Naive B cell (primary cell): ENCODE results near the gene ARRB1. TPM values are rescaled to one million over a fixed set of nuclear protein-coding genes. Genes with fewer than 3 reads are reported as not detected.

Experiments
- ATAC-seq, 2 donors: fragments of 150-1000 bp; cut with Tn5 transposase; 2 replicates each; pipeline ENCODE4 v1.10.0; 2021; ENCODE audit warnings: low read depth in 2 of 2, mild to moderate bottlenecking in 2 of 2, moderate library complexity in 2 of 2
- DNase-seq: peaks from one replicate; pipeline ENCODE4 v3.0.0; 2022
- H3K27ac Mint-ChIP-seq, 6 donors: one replicate each; pipeline ENCODE4 v1.8.0; 2020 to 2022; ENCODE audit warnings: mild to moderate bottlenecking in 6 of 6, mixed read lengths in 6 of 6, moderate library complexity in 5 of 6, inconsistent platforms in 2 of 6
- H3K27me3 Mint-ChIP-seq, 3 donors: one replicate each; pipeline ENCODE4 v1.8.0; 2021 to 2022; ENCODE audit warnings: mixed read lengths in 3 of 3, mild to moderate bottlenecking in 1 of 3
- H3K36me3 Mint-ChIP-seq, 2 donors: one replicate each; pipeline ENCODE4 v1.8.0; 2020 to 2022; ENCODE audit warnings: mixed read lengths in 2 of 2, inconsistent platforms in 1 of 2, mild to moderate bottlenecking in 1 of 2
- H3K4me1 Mint-ChIP-seq, 3 donors: one replicate each; pipeline ENCODE4 v1.8.0; 2020 to 2022; ENCODE audit warnings: mixed read lengths in 3 of 3, inconsistent platforms in 1 of 3, mild to moderate bottlenecking in 1 of 3, moderate library complexity in 1 of 3
- H3K4me3 Mint-ChIP-seq, 8 donors: one replicate each; pipeline ENCODE4 v1.8.0; 2020 to 2022; ENCODE audit warnings: mild to moderate bottlenecking in 8 of 8, mixed read lengths in 8 of 8, moderate library complexity in 8 of 8, inconsistent platforms in 2 of 8
- H3K9me3 Mint-ChIP-seq, 7 donors: one replicate each; pipeline ENCODE4 v1.8.0; 2020 to 2022; ENCODE audit warnings: mixed read lengths in 7 of 7, mild to moderate bottlenecking in 5 of 7, inconsistent platforms in 2 of 7, moderate library complexity in 1 of 7
- polyA plus RNA-seq, 6 donors: library from polyadenylated mRNA; unstranded; fragments of 300-500 nt; fragmentation: Illumina TruSeq; gene quantifications; one replicate each; pipeline ENCODE4 v1.2.3, GENCODE V29; 2021; ENCODE audit warnings: low read depth in 6 of 6

ARRB1 gene
- polyA plus RNA-seq, 6 donors from 2014 or later: 0.42 to 1.2 (median 0.61) TPM; not detected in 1

DNA sequence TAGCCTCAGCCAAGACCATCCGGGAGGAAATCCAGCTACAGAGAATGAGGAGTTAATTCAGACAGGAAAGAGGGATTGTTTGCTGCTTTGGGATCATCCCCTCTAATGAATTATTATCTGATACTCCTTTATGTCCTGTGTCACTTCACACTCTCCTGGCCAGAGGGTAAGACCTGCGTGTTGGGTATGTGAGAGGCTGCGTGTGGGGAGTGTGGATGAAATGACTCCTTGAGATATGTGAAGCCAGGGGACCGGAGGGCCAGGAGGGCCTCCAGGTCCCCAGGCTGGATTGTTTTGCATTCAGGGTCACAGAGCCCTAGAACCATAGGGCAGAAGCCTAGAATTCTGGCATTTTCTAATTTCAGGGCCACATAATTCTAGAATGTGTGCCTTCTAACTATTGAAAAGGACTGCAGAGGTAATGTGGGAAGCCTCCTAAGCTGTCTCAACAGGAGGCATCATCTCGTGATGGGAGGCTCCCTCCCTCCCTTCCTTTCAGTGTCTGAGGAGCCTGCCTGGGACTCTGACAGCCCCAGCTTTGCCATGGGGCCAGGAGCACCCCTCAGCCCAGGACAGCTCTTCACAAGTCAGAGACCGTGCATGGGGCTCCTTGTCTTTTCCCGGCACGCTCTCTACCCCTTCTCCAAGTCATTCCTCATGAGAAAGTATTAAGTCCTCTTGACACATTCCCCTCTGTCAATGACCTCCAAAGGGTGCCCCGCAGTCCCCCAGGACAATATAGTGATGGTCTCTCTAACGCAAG lies 107.2 kb downstream of the ARRB1 start:
- ATAC-seq (no peak), DNase-seq (no peak)
- Mint-ChIP-seq H3K9me3 (no peaks in the 10 kb centered on the region), H3K4me1 (peaks cover 13 to 18% (median 15%) of the 10 kb centered on the region in 3 donors), H3K4me3 (peak overlapping the region in 3 of 8 donors; percentile 10 to 30 (median 15)), H3K27ac (no peak overlapping the region), H3K27me3 (peaks cover 43 to 85% (median 48%) of the 10 kb centered on the region in 3 donors), H3K36me3 (no peaks in the 10 kb centered on the region)

DNA sequence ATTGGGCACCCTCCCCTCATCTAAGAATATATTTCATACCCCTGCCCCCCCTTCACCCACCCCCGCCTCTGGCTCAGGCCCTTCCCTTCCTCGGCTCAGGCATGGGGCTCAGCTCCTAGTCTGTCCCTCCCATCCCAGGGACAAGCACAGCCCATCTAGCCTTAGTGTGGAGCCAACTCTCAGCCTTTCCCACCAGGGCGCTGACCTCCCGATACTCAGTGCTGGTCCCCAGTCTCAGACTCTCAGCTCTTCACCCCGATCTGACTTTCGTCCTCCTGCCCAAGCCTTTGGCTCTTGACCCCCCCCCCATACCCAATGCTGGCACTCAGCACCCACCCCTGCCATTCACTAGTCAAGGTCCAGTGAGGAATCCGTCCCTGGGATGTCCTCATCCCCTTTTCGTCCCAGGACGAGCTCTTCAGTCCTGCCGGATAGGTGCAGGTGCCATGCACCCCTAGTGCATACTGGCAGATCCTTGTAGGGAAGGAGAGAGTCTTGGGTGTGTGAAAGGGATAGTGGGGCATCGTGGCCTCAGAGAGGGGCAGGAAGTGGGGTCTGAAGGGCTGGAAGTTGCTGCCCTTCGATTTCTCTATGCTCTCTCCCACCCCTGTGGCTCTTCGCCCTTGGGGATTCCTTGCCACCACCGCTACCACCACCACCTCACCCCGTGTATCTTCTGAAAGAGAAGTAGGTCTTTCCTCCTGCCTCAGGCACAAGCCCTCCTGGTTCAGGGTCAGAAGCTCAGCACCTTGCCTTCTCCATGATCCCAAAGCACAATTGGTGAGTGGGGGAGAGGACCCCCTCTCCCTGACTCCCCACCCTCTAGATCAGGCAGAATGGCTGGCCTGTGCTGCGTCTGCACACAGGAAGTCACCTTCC lies 108.5 kb downstream of the ARRB1 start:
- H3K27ac Mint-ChIP-seq: peak overlapping the region in 1 of 6 donors; percentile 61
- H3K36me3 Mint-ChIP-seq: no peaks in the 10 kb centered on the region
- H3K4me3 Mint-ChIP-seq: peak overlapping the region; percentile 61 to 86 (median 80)
- no peaks in the 10 kb centered on the region for H3K9me3 Mint-ChIP-seq
- peaks cover 9 to 13% (median 13%) of the 10 kb centered on the region in 3 donors for H3K4me1 Mint-ChIP-seq
- peaks cover 42 to 86% (median 55%) of the 10 kb centered on the region in 3 donors for H3K27me3 Mint-ChIP-seq
- no peak for DNase-seq
- no peak for ATAC-seq

DNA sequence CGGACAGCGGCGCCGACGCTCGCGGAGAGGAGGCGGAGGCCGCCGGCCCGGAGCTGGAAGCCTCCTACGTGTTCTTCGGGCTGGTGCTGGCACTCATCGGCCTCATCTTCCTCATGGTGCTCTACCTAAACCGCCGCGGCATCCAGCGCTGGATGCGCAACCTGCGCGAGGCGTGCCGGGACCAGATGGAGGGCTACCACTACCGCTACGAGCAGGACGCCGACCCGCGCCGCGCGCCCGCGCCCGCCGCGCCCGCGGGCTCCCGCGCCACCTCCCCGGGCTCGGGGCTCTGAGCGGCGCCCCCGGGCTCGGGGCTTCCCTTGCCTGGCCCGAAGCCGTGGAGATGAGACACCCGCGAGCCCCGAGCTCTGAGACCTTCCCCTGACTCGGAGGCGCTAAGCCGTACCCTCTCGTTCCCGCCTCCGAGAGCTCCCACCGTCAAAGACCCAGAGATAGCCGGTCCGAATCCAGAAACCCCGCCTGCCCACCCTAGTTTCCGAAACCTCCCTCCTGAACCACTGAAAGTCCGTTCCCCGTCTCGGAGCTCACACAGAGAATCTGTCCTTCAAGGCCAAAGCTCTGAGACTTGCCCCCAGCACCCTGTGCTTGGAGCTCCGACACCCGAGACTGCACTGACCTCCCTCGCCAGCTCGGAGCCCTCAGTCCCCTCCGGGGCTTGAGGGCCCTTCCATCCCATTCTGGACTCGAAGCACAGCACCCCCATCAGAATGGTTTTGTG lies 109.4 kb downstream of the ARRB1 start:
- ATAC-seq: peak; percentile 36 to 50
- H3K9me3 Mint-ChIP-seq: no peaks in the 10 kb centered on the region
- no peak for DNase-seq
- peaks cover 46 to 86% (median 64%) of the 10 kb centered on the region in 3 donors for H3K27me3 Mint-ChIP-seq
- peak overlapping the region; percentile 77 to 86 (median 82) for H3K4me3 Mint-ChIP-seq
- H3K27ac Mint-ChIP-seq: peak overlapping the region in 1 of 6 donors; percentile 66
- peaks cover 9 to 13% (median 13%) of the 10 kb centered on the region in 3 donors for H3K4me1 Mint-ChIP-seq
- H3K36me3 Mint-ChIP-seq: no peaks in the 10 kb centered on the region

DNA sequence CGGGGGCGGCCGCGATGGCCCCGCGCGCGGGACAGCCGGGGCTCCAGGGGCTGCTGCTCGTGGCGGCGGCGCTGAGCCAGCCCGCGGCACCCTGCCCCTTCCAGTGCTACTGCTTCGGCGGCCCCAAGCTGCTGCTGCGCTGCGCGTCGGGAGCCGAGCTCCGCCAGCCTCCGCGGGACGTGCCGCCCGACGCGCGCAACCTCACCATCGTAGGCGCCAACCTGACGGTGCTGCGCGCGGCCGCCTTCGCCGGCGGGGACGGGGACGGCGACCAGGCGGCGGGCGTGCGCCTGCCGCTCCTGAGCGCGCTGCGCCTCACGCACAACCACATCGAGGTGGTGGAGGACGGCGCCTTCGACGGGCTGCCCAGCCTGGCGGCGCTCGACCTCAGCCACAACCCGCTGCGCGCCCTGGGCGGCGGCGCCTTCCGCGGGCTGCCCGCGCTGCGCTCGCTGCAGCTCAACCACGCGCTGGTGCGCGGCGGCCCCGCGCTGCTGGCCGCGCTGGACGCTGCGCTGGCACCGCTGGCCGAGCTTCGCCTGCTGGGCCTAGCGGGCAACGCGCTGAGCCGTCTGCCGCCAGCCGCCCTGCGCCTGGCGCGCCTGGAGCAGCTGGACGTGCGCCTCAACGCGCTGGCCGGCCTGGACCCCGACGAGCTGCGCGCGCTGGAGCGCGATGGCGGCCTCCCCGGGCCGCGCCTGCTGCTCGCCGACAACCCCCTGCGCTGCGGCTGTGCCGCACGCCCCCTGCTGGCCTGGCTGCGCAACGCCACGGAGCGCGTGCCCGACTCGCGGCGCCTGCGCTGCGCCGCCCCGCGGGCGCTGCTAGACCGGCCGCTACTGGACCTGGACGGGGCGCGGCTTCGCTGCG lies 110.2 kb downstream of the ARRB1 start:
- no peaks in the 10 kb centered on the region for H3K9me3 Mint-ChIP-seq
- no peak overlapping the region for H3K27ac Mint-ChIP-seq
- H3K27me3 Mint-ChIP-seq: peaks cover 51 to 86% (median 70%) of the 10 kb centered on the region in 3 donors
- no peaks in the 10 kb centered on the region for H3K36me3 Mint-ChIP-seq
- H3K4me1 Mint-ChIP-seq: peaks cover 9 to 13% (median 13%) of the 10 kb centered on the region in 3 donors
- DNase-seq (peak; percentile 78), ATAC-seq (peak; percentile 89 to 91)
- H3K4me3 Mint-ChIP-seq: peak overlapping the region in 7 of 8 donors; percentile 41 to 81 (median 72)

DNA sequence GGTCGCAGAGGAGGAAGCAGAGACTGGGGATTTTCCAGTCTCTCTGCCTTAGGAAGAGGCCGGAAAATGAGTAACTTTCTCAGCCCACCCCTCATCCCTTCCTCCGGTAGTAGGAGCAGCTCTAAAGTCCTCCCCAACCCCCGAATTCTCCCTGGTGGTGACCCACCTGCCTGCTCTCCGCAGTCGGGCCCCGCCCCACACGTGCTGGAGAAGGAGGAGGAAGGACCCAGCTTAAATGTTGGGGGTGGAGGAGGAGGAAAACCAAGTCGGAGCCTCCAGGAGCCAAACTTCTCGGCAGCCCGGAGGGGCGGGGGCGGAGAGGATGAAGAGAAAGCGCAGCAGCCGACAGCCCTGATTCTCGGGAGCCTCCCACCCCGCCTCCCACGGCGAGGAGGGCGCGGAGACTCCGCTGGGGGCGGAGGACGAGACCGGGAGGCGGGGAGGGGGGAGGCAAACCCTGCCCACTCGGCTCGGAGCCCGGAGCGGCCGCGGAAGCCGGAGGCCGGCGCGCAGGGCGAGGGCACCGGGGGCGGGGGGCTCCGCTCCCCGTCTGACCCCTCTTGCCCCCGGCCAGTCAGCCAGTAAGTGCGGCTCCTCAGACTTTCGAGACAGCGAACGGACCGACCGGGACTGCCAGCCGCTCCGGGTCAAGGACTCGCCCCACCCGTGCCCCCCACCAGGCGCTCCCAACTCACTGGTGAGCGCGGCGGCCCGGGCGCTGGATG lies 111.0 kb downstream of the ARRB1 start, which contains the start of gene TPBGL:
Gene TPBGL (plus strand): TSS at position 464 of the 725 bp plus-strand sequence. CDS start 276 bp downstream, outside the sequence.
- DNase-seq (no peak), ATAC-seq (no peak)
- Mint-ChIP-seq H3K9me3 (no peaks in the 10 kb centered on the region), H3K4me1 (peaks cover 9 to 13% (median 13%) of the 10 kb centered on the region in 3 donors), H3K36me3 (no peaks in the 10 kb centered on the region), H3K4me3 (peak within 1 kb of the TSS; percentile 70 to 90 (median 78)), H3K27me3 (peaks cover 56 to 86% (median 70%) of the 10 kb centered on the region in 3 donors), H3K27ac (peak within 1 kb of the TSS in 2 of 6 donors; percentile 42 to 49)

DNA sequence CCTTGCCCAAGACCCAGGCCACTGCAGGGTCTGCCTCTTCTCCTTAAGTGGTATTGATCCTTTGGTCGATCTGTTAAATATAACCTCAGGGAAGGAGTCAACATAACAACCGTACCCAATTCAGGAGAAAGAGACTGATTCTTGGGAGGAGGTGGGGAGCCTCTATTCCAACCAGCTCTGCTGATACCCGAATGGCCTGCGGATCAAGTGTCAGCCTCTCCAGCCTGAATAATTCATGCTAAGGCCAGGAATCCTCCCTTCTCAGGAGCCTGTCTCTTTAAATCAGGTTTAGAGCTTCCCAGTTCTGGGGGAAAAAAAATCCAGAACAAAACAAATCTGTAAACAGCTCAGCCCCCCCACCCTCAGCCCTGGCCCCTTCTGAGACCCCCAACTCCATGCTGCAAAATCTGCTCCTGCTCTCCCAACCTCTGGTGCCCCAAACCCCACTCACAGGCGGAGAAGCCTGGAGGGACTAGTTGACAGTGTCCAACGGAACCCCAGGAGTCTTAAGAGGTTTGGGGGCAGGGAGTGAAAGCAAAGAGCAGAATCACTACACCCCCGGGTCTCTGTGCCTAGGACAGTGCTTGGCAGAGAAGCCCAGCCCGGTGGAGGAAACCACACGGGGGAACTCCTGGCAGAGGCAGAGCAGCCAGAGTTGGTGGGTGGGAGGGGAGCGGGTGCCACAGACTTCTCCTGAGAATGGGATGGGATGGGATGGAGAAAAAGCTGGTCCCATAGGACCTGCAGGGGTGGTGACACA lies 111.8 kb downstream of the ARRB1 start:
- DNase-seq (no peak), ATAC-seq (no peak)
- H3K4me1 Mint-ChIP-seq: peaks cover 9 to 13% (median 13%) of the 10 kb centered on the region in 3 donors
- H3K27ac Mint-ChIP-seq: no peak overlapping the region
- no peaks in the 10 kb centered on the region for H3K36me3 Mint-ChIP-seq
- peaks cover 51 to 82% (median 71%) of the 10 kb centered on the region in 3 donors for H3K27me3 Mint-ChIP-seq
- H3K4me3 Mint-ChIP-seq: peak overlapping the region; percentile 70 to 90 (median 76)
- no peaks in the 10 kb centered on the region for H3K9me3 Mint-ChIP-seq

DNA sequence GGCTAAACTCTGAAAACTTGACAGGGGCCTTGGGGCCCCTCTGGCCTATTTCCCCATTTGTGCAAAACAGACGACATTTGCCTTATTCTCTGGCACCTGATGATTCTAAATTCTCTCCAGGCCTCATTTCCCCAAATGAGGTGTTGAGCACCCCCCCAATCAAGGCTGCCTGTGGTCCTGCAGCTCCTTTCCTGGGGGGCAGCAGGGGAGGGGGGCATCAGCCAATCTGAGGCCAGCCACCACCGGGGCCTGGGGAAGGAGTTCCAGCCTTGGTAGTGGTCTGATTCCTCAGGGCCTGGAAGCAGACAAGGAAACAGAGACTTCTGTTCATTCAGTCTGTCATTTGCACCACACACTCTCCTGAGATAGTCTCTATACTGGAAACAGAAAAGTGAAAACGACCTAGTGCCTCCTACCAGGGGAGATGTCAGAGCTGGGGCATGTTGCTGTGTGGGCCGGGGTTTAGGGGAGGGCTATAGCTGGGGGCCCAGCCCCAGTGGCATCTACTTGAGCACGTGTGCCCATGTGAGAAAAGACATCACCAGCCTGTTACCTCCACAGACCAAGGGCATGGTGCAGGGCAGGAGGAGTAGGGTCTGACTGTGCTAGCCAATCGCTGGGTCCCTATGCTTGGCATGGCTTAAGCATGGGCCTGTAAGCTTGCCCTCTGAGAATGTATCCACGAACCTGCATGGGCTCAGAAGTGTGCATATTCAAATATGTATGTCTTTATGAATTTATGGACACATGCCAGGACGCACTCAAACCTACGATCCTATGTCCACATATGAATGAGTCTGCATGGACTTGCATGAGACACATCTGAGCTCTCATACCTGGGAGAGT lies 112.6 kb downstream of the ARRB1 start:
- Mint-ChIP-seq H3K27me3 (peaks cover 52 to 82% (median 71%) of the 10 kb centered on the region in 3 donors), H3K9me3 (peaks cover 0 to 2% (median 0%) of the 10 kb centered on the region in 7 donors), H3K4me1 (peaks cover 9 to 13% (median 13%) of the 10 kb centered on the region in 3 donors), H3K27ac (no peak overlapping the region), H3K4me3 (peak overlapping the region in 4 of 8 donors; percentile 25 to 84 (median 54)), H3K36me3 (no peaks in the 10 kb centered on the region)
- no peak for DNase-seq
- ATAC-seq: no peak

DNA sequence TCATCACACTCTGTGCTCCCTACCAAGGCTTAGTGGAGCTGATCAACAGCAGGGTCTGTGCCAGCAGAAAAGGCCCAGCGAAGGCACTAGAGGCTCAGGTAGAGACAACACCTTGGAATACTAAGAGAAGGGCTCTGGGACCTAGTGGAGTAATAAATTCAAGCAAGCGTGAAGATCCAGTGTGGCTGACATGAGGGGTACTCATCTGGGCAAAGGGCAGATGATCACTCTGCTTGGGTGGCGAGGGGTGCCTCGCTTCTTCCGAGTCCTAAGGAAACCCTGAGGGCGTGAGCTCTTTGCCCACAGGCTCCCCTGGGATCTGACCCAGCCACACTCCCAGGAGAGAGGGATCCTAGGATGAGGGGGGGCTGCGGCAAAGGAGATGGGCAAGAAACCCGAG lies 114.4 kb downstream of the ARRB1 start:
- ATAC-seq (no peak), DNase-seq (no peak)
- Mint-ChIP-seq H3K4me1 (peaks cover 0 to 4% (median 0%) of the 10 kb centered on the region in 3 donors), H3K9me3 (peaks cover 0 to 5% (median 0%) of the 10 kb centered on the region in 7 donors), H3K27ac (peak overlapping the region in 1 of 6 donors; percentile 5), H3K36me3 (no peaks in the 10 kb centered on the region), H3K27me3 (peaks cover 49 to 79% (median 70%) of the 10 kb centered on the region in 3 donors), H3K4me3 (no peak overlapping the region)

DNA sequence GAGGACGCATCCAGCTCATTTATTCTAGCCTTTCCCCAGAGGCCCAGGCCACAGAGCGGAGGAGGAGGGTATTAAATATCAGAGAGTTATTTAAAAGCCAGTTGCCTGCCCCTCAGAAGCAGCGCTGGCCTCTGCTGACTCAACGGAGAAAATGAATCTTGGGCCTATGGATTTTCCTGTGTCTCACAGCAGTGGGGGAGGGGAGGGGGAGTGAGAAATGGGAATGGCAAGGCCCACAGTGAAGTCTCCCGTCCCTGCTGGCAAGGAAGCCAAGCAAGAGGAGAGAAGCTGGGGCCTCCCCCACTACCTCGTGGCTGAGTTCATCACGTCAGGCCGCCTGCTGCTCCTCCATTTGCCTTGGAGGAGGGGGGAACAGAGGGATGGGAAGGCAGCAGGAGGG lies 115.4 kb downstream of the ARRB1 start:
- H3K9me3 Mint-ChIP-seq: peaks cover 0 to 5% (median 2%) of the 10 kb centered on the region in 7 donors
- H3K27ac Mint-ChIP-seq: no peak overlapping the region
- H3K4me3 Mint-ChIP-seq: no peak overlapping the region
- peaks cover 0 to 6% of the 10 kb centered on the region in 2 donors for H3K36me3 Mint-ChIP-seq
- DNase-seq: no peak
- ATAC-seq: no peak
- H3K27me3 Mint-ChIP-seq: peaks cover 49 to 87% (median 78%) of the 10 kb centered on the region in 3 donors
- H3K4me1 Mint-ChIP-seq: peaks cover 0 to 4% (median 0%) of the 10 kb centered on the region in 3 donors

DNA sequence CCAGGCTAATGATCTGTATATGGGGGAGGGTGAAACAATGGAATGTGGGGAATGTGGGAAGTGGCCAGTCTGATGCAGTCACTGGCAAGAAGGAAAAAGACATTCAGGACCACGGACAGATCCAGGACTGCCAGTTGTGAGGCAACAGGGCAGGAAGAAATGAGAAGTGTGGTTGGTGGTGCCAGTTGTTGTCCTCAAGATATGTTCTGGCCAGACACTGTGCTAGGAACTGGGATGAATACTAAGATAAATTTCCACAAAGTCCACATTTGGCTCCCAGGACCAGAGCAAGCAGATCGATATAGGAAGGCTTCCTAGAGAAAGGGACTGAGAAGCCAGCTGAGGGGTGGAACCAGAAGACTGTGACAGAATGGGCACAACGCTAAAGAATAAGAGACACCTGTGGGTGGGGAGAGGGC lies 117.7 kb downstream of the ARRB1 start:
- peaks cover 0 to 5% (median 2%) of the 10 kb centered on the region in 7 donors for H3K9me3 Mint-ChIP-seq
- H3K4me3 Mint-ChIP-seq: peak overlapping the region in 1 of 8 donors; percentile 17
- no peak overlapping the region for H3K27ac Mint-ChIP-seq
- H3K36me3 Mint-ChIP-seq: peaks cover 0 to 14% of the 10 kb centered on the region in 2 donors
- no peaks in the 10 kb centered on the region for H3K4me1 Mint-ChIP-seq
- no peak for DNase-seq
- no peak for ATAC-seq
- H3K27me3 Mint-ChIP-seq: peaks cover 57 to 80% (median 77%) of the 10 kb centered on the region in 3 donors
